Uterus (tissue), 4 donors: ENCODE data around the gene ME1. TPM values are rescaled to one million over a fixed set of nuclear protein-coding genes. Genes with fewer than 3 reads are reported as not detected.

ENCODE experiments used
- DNase-seq, 2 donors: peaks; one replicate each; pipeline ENCODE4 v3.0.0-alpha.2; 2019 to 2020
- H3K27ac ChIP-seq, 2 donors: fragments of 200-600 bp; sonication (generic); 1 replicate in 1 of 2; 2 replicates in 1 of 2; pipeline ENCODE4 v1.5.1; 2016 to 2018
- H3K27me3 ChIP-seq, 2 donors: fragments of 200-600 bp; sonication (generic); one replicate each; pipeline ENCODE4 v1.5.1; 2018 to 2019; ENCODE audit warnings: control low read depth in 1 of 2
- H3K36me3 ChIP-seq, 2 donors: fragments of 200-600 bp; sonication (generic); one replicate each; pipeline ENCODE4 v1.5.1; 2019; ENCODE audit warnings: control low read depth in 1 of 2
- H3K4me1 ChIP-seq, 2 donors: fragments of 200-600 bp; sonication (generic); one replicate each; pipeline ENCODE4 v1.5.1; 2018 to 2019; ENCODE audit warnings: control low read depth in 1 of 2
- H3K4me3 ChIP-seq, 2 donors: fragments of 200-600 bp; sonication (generic); 1 replicate in 1 of 2; 2 replicates in 1 of 2; pipeline ENCODE4 v1.5.1; 2018 to 2019; ENCODE audit warnings: mild to moderate bottlenecking in 1 of 2
- H3K9me3 ChIP-seq, 2 donors: fragments of 200-600 bp; sonication (generic); one replicate each; pipeline ENCODE4 v1.5.1; 2019; ENCODE audit warnings: control low read depth in 1 of 2
- POLR2A ChIP-seq, 2 donors: fragments of 450-650 bp; IDR thresholded peaks; one replicate each; pipeline ENCODE4 v1.6.1; 2016; ENCODE audit warnings: antibody characterized with exemption in 2 of 2, mild to moderate bottlenecking in 1 of 2, moderate library complexity in 1 of 2
- intact Hi-C: fragments of 100-400 bp; cut with DNase I; formaldehyde crosslinking; loops from one replicate; pipeline ENCODE4 v1.15.1; 2023; ENCODE audit warnings: low total_unique reads
- total RNA-seq, 4 donors: library from RNA; depleted of rRNA in 3 of 4; stranded (reverse); fragments of >200 nt in 3 of 4; gene quantifications; one replicate each; pipeline versions ENCODE4 v1.1.0 to v1.2.4, GENCODE V29; 2014 to 2023
- TF ChIP-seq, protein P1 (sequence below), 4 experiments: fragments of 200-600 bp in 2 of 4; fragments of 450-650 bp in 2 of 4; sonication (generic) in 2 of 4; IDR thresholded peaks; one replicate each; pipeline ENCODE4 v1.5.1; 2016 to 2019; ENCODE audit warnings: antibody characterized with exemption in 4 of 4, mild to moderate bottlenecking in 2 of 4, moderate library complexity in 1 of 4
- donor health status: DM: yes; HTN: yes; CAD: no.

Gene ME1
- total RNA-seq, 4 donors from 2014 or later, result 1.0 to 18.5 (median 3.2) TPM

DNA sequence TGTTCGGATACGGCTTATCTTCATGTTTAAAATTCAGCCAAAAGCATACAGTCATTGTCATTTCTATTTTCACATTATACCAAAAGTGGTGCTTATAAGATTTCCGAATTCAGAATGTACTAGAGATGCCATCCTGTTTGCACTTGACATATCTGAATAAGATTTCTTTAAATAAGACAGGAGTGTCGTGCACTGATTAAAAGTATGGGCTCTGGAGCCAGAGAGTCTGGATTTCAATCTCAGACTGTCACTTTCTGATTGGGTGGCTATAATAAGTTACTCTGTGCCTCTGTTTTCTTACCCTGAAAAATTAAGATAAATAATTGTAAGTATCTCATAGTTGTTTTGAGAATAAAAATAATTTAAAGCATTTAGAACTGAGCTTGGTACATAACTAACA, 144.9 kb downstream of the ME1 start:
- TF ChIP-seq, protein P1, sequence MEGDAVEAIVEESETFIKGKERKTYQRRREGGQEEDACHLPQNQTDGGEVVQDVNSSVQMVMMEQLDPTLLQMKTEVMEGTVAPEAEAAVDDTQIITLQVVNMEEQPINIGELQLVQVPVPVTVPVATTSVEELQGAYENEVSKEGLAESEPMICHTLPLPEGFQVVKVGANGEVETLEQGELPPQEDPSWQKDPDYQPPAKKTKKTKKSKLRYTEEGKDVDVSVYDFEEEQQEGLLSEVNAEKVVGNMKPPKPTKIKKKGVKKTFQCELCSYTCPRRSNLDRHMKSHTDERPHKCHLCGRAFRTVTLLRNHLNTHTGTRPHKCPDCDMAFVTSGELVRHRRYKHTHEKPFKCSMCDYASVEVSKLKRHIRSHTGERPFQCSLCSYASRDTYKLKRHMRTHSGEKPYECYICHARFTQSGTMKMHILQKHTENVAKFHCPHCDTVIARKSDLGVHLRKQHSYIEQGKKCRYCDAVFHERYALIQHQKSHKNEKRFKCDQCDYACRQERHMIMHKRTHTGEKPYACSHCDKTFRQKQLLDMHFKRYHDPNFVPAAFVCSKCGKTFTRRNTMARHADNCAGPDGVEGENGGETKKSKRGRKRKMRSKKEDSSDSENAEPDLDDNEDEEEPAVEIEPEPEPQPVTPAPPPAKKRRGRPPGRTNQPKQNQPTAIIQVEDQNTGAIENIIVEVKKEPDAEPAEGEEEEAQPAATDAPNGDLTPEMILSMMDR (IDR thresholded peaks at IDR 0.05), result no peak
- TF ChIP-seq POLR2A (IDR thresholded peaks at IDR 0.05), result no peak
- no peaks in the 10 kb centered on the region for H3K36me3 ChIP-seq
- H3K9me3 ChIP-seq, result no peaks in the 10 kb centered on the region
- no peak overlapping the region for H3K4me3 ChIP-seq
- intact Hi-C loops, result no loop called here
- no peaks in the 10 kb centered on the region for H3K4me1 ChIP-seq
- H3K27ac ChIP-seq, result no peak overlapping the region
- DNase-seq, result no peak
- H3K27me3 ChIP-seq, result no peaks in the 10 kb centered on the region

DNA sequence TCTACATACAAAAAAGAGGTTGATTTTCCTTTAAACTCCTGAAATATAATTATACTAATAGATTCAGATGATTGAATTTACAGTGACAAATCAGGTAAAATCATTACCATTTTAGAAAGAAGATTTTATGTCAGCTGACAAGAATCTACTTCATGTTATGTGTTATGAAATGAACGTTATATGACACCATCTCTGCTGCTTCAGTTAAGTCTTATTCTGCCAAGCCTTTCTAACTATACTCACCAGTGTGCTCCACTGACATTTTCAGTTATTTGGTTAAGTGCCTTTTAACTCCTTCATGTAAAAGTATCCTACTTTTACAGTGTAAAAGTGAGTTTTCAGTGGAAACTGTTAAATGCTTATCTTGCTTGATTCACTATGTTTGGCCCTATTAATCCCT, 157.3 kb downstream of the ME1 start:
- Histone ChIP-seq H3K36me3 (no peaks in the 10 kb centered on the region), H3K27me3 (no peaks in the 10 kb centered on the region), H3K4me3 (no peak overlapping the region), H3K27ac (no peak overlapping the region), H3K4me1 (no peaks in the 10 kb centered on the region), H3K9me3 (no peaks in the 10 kb centered on the region)
- no peak for DNase-seq
- intact Hi-C loops, result no loop called here
- no peak for TF ChIP-seq POLR2A (IDR thresholded peaks at IDR 0.05)
- TF ChIP-seq, protein P1 (IDR thresholded peaks at IDR 0.05), result no peak

DNA sequence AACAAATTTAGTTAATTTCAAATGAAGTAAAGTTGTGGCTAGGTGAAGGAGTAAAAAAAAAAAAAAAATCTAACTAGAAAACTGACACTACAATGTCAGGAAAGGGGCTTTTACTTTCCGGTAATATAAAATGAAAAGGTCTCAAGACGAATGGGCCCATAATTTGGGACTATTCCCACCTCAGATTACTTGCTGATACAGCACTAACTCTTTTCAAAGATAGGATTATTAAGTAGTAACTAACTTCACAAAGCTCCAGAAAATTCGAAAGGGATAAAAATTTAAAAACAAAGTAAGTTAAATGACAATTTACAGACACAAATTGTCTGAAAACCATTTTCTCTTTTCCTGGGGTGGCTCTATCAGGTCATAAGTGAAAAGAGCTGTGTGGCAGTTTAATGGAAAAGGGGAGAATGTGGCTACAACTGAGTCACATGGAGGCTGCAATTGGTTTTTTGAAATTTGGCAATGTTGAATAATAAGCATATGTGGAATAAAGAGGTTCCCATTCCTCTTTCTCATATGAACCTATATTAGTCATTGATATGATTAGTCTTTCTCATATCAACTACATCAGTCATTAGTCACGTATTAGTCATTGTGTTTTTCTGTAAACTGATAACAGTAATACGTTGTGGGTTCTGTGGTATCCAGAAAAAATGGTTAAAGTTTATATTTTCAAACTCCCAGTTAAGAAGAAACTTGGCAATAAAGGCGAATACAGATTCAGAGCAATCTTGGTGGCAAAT, 159.7 kb downstream of the ME1 start:
- H3K9me3 ChIP-seq, result no peaks in the 10 kb centered on the region
- H3K4me3 ChIP-seq, result no peak overlapping the region
- H3K4me1 ChIP-seq, result no peaks in the 10 kb centered on the region
- no peak overlapping the region for H3K27ac ChIP-seq
- H3K36me3 ChIP-seq, result no peaks in the 10 kb centered on the region
- TF ChIP-seq POLR2A (IDR thresholded peaks at IDR 0.05), result no peak
- TF ChIP-seq, protein P1 (IDR thresholded peaks at IDR 0.05), result no peak
- no peak for DNase-seq
- no peaks in the 10 kb centered on the region for H3K27me3 ChIP-seq
- intact Hi-C loops, result no loop called here

DNA sequence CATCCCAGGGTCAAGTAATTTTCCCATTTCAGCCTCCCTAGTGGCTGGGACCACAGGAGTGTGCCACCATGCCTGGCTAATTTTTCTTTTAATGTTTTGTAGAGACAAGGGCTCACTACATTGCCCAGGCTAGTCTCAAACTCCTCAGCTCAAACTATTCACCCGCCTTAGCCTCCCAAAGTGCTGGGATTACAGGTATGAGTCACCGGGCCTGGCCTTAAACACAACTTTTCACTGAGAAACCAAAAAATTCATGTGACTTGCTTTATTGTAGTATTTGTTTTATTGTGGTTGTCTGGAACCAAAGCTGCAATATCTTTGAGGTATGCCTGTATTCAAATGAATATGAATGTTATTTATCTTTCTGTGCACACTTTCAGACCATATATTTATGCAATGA, 165.5 kb downstream of the ME1 start:
- DNase-seq, result no peak
- Histone ChIP-seq H3K36me3 (no peaks in the 10 kb centered on the region), H3K9me3 (no peaks in the 10 kb centered on the region), H3K27ac (no peak overlapping the region), H3K27me3 (no peaks in the 10 kb centered on the region), H3K4me3 (no peak overlapping the region), H3K4me1 (no peaks in the 10 kb centered on the region)
- intact Hi-C loops, result no loop called here
- no peak for TF ChIP-seq POLR2A (IDR thresholded peaks at IDR 0.05)
- TF ChIP-seq, protein P1 (IDR thresholded peaks at IDR 0.05), result no peak

DNA sequence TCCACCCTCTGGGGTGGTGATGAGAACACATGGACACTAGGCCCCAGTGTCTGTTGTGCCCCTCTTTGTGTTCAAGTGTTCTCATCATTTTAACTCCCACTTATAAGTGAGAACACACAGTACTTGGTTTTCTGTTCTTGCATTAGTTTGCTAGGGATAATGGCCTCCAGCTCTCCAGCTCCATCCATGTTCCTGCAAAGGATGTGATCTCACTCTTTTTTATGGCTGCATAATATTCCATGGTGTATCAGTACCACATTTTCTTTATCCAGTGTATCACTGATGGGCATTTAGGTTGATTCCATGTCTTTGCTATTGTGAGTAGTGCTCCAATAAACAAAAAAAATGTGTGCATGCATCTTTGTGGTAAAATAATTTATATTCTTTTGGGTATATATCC, 170.3 kb downstream of the ME1 start:
- no peaks in the 10 kb centered on the region for H3K4me1 ChIP-seq
- no peak overlapping the region for H3K4me3 ChIP-seq
- no peaks in the 10 kb centered on the region for H3K36me3 ChIP-seq
- no peak for DNase-seq
- intact Hi-C loops, result no loop called here
- no peaks in the 10 kb centered on the region for H3K9me3 ChIP-seq
- no peak overlapping the region for H3K27ac ChIP-seq
- TF ChIP-seq POLR2A (IDR thresholded peaks at IDR 0.05), result no peak
- TF ChIP-seq, protein P1 (IDR thresholded peaks at IDR 0.05), result no peak
- no peaks in the 10 kb centered on the region for H3K27me3 ChIP-seq
